ENCODE measurements around the gene FRMD8. TPM values are rescaled to one million over a fixed set of nuclear protein-coding genes. Genes with fewer than 3 reads are reported as not detected.

FRMD8 gene
- total RNA-seq, 4 donors from 2014 or later, result 32.5 to 44.7 (median 40.3) TPM

- no peak for TF ChIP-seq CTCF (IDR thresholded peaks at IDR 0.05; ENCODE audit: low read depth)
These were observed 34.1 kb downstream of the FRMD8 start for GRCh38 chr11:65420506-65420905.

- TF ChIP-seq CTCF (IDR thresholded peaks at IDR 0.05; ENCODE audit: low read depth), result no peak
These were observed 34.7 kb downstream of the FRMD8 start for GRCh38 chr11:65420979-65421793.

GRCh38 chr11:65421794-65422632 is 35.6 kb downstream of the FRMD8 start:
- TF ChIP-seq CTCF (IDR thresholded peaks at IDR 0.05; ENCODE audit: low read depth), result no peak

DNA sequence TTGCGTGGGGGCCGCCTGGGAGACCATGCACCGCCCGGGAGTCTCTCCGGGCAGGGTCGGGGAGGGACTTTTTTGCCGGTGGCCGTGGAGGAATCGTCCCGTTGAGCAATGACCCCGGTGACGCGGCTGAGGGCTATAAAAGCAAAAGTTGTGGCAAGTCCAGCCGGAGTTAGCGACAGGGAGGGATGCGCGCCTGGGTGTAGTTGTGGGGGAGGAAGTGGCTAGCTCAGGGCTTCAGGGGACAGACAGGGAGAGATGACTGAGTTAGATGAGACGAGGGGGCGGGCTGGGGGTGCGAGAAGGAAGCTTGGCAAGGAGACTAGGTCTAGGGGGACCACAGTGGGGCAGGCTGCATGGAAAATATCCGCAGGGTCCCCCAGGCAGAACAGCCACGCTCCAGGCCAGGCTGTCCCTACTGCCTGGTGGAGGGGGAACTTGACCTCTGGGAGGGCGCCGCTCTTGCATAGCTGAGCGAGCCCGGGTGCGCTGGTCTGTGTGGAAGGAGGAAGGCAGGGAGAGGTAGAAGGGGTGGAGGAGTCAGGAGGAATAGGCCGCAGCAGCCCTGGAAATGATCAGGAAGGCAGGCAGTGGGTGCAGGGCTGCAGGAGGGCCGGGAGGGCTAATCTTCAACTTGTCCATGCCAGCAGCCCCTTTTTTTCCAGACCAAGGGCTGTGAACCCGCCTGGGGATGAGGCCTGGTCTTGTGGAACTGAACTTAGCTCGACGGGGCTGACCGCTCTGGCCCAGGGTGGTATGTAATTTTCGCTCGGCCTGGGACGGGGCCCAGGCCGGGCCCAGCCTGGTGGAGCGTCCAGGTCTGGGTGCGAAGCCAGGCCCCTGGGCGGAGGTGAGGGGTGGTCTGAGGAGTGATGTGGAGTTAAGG is 36.4 kb downstream of the FRMD8 start, which contains the start of gene NEAT1:
Gene NEAT1, plus strand, starts transcription at position 166 of the 883 bp plus-strand sequence.
- no peak for TF ChIP-seq CTCF (IDR thresholded peaks at IDR 0.05; ENCODE audit: low read depth)

GRCh38 chr11:65423516-65424204 is 37.2 kb downstream of the FRMD8 start:
- no peak for TF ChIP-seq CTCF (IDR thresholded peaks at IDR 0.05; ENCODE audit: low read depth)

- TF ChIP-seq CTCF (IDR thresholded peaks at IDR 0.05; ENCODE audit: low read depth), result no peak
These were observed 38.0 kb downstream of the FRMD8 start for GRCh38 chr11:65424205-65425104.
